ENCODE data around the gene YJEFN3.
A peak's percentile ranks its signal among the peaks of the same experiment; 100 is the strongest.

Gene YJEFN3

GRCh38 chr19:19515642-19516519 is 12.8 kb upstream of the YJEFN3 start, which contains the start of gene NDUFA13:
Gene NDUFA13, plus strand, starts transcription at chr19:19516225. Its CDS starts 14 bp downstream, at chr19:19516239.
- peak; percentile 86 for DNase-seq (ENCODE audit: low read depth, low spot score)
- peak within 1 kb of the TSS; percentile 96 for H3K4me3 ChIP-seq (ENCODE audit: low read length)

DNA sequence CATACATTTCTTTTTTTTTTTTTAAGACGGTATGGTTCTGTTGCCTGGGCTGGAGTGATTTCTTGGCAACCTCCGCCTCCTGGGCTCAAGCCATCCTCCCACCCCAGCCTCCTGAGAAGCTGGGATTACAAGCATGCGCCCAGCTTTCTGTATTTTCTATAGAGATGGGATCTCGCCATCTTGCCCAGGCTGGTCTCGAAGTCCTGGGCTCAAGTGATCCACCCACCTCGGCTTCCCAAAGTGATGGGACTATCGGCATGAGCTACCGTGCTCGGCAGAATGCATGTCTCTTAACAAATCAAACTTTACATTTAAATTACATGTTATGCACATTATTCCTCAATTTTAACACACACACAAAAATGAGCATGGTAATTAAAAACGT is 11.5 kb upstream of the YJEFN3 start:
- DNase-seq (ENCODE audit: low read depth, low spot score): no peak
- peak overlapping the region; percentile 96 for H3K4me3 ChIP-seq (ENCODE audit: low read length)

DNA sequence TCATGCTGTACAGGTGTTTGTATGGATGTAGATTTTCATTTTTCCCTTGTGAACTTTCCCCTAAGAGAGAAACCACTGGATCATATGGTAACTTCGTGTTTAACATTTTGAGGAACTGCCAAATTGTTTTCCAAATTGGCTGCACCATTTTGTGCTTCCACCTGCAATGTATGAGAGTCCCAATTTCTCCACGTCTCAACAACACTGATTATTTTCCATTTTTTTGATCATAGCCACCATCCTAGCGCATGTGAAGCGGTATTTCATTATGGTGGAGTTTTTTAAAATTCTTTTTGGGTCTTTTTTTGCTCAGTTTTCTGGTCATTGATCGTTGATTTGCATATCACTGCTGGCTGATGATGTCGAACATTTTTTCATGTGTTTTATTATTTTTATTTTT is 7.7 kb upstream of the YJEFN3 start:
- DNase-seq (ENCODE audit: low read depth, low spot score): no peak
- H3K4me3 ChIP-seq (ENCODE audit: low read length): no peak overlapping the region

GRCh38 chr19:19523177-19523576 is 5.5 kb upstream of the YJEFN3 start:
- no peak for DNase-seq (ENCODE audit: low read depth, low spot score)
- H3K4me3 ChIP-seq (ENCODE audit: low read length): no peak overlapping the region

- no peak for DNase-seq (ENCODE audit: low read depth, low spot score)
- no peak overlapping the region for H3K4me3 ChIP-seq (ENCODE audit: low read length)
These were observed 4.7 kb upstream of the YJEFN3 start for GRCh38 chr19:19524053-19524452.

- no peak for DNase-seq (ENCODE audit: low read depth, low spot score)
- no peak overlapping the region for H3K4me3 ChIP-seq (ENCODE audit: low read length)
These were observed 2.9 kb upstream of the YJEFN3 start for GRCh38 chr19:19525611-19526380.

DNA sequence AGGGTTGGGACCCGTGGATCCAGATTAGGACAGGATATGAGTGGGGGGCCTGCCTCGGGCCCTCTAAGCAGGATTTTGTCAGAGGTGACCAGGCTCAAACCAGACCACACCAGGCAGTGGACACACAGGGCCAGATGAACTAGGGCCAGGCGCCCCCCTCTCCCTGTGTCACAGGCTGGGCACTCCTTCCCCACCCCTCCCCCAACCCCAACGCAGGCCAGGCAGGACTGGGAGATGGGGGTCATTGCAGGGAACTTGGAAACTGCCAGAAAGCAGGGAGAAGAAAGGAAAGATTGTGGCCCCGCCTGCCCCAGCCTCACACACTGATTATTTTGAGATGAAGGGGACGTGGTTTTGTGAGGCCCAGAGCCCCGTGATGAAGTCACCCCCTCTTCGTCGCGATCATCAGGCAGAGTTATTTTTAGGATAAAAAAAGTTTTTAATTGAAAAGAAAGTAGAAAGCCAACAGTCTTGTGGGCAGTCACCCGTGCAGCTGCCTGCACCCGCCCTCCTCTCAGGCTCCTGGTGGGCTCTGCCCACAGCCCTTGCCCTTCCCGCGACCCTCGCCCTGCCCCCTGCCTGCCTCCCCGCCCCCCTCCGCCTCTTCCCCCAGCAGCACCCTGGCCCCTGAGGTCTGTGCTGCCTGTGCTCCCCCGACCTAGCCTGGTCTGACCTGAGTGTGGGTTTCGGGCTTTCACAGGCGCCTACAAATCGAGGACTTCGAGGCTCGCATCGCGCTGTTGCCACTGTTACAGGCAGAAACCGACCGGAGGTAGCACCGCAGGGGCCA is 1.9 kb upstream of the YJEFN3 start:
- DNase-seq (ENCODE audit: low read depth, low spot score): peak; percentile 28
- no peak overlapping the region for H3K4me3 ChIP-seq (ENCODE audit: low read length)

DNA sequence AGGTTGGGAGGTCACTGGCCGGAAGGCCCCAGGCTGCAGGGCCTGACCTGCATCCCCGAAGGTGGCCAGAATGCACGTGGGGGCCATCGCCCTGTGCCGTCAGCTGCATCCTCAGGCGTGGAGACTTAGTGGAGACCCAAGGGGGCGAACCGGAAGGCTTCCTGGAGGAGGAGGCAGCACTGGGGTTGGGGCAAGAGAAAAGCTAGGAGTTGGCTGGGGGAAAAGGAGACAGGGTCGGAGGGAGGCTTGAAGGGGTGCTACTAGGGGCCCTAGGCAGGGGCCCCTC is 1.4 kb upstream of the YJEFN3 start:
- no peak overlapping the region for H3K4me3 ChIP-seq (ENCODE audit: low read length)
- no peak for DNase-seq (ENCODE audit: low read depth, low spot score)

DNA sequence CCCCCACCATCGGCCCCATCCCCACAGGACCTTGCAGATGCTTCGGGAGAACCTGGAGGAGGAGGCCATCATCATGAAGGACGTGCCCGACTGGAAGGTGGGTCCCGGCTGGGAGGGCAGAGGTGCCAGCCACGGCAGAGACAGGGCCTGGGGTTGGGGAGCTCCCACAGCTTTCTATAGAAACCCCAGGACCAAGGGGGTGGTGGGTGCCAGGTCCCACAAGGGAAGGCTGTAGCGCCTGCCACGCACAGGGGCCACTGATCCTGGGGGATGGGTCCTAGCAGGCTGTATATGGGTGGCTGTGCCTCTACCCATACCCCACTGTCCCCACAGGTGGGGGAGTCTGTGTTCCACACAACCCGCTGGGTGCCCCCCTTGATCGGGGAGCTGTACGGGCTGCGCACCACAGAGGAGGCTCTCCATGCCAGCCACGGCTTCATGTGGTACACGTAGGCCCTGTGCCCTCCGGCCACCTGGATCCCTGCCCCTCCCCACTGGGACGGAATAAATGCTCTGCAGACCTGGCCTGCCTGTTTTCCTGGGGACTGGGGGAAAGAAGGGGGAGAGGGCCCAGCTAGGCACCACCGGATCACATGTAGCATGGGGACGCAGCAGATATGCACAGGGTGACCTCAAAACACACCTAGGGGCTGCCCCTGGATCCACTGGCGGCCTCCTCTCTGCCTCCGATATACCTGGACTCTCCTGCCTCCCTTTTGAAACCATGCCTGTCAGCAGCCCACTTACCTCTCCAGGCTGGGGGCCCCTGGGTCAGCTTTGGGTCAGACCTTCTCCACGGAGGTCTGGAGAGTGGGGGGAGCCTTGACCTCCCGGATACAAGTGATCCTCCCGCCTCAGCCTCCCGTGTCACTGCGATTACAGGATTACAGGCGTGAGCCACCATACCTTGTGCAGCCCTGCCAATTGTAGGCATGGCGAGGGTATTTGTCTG is 761 bp upstream of the YJEFN3 start:
- no peak for DNase-seq (ENCODE audit: low read depth, low spot score)

DNA sequence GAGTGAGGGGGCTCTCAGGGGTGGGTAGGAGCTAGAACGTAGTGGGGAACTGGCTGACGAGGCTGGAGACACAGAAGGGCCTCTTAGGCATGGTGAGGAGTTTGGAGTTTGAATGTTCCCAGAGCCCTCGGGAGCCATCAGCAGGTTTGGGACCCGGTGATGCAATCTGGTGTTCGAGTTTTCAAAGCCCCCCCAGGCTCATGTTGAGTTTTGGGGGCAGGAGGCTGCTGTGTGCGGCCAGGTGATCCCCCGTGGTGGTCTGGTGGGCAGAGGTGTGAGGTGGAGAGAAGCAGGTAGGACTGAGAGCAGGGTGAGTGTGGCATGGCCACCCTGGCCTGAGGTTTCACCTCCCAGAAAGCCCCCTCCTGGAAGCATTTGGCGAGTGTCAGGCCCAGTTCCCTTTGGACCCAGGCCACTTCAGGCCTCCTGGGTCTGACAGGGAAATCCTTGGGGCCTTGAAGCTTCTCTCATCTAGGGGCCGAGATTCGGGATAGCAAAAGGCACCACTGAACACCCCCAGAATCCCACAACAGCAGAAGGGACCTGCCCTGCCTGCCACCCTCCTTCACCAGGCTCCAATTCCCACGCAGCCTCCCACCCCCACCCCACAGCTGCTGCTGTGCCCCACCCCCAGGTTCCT is 1.2 kb downstream of the YJEFN3 start:
- no peak overlapping the region for H3K4me3 ChIP-seq (ENCODE audit: low read length)

More for the DNA sequence above, 761 bp upstream of the YJEFN3 start:
- no peak overlapping the region for H3K4me3 ChIP-seq (ENCODE audit: low read length)

DNA sequence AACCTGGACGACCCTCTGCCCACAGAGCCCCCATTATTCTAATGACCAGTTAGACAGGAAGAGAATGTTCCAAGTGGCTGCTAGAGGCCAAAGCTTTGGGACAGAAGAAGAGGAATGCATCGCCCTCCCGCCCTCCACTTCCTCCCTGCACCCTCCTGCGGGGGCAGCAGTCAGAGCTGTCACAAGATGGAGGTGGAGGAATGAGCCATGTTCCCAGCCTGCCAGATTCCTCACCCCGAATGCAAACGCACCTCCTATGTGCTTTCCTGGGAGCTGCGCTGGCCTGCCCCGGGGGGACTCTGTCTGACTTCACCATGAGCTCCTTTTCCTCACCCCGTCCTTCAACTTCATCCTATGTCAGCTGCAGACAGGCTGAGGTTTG is 1.7 kb downstream of the YJEFN3 start:
- H3K4me3 ChIP-seq (ENCODE audit: low read length): no peak overlapping the region
- DNase-seq (ENCODE audit: low read depth, low spot score): no peak

More for the DNA sequence above, 1.2 kb downstream of the YJEFN3 start:
- DNase-seq (ENCODE audit: low read depth, low spot score): no peak

GRCh38 chr19:19530889-19531288 is 2.2 kb downstream of the YJEFN3 start:
- no peak overlapping the region for H3K4me3 ChIP-seq (ENCODE audit: low read length)
- DNase-seq (ENCODE audit: low read depth, low spot score): no peak

GRCh38 chr19:19531951-19532805 is 3.5 kb downstream of the YJEFN3 start:
- peak; percentile 26 for DNase-seq (ENCODE audit: low read depth, low spot score)
- no peak overlapping the region for H3K4me3 ChIP-seq (ENCODE audit: low read length)

- no peak overlapping the region for H3K4me3 ChIP-seq (ENCODE audit: low read length)
- no peak for DNase-seq (ENCODE audit: low read depth, low spot score)
These were observed 4.3 kb downstream of the YJEFN3 start for GRCh38 chr19:19532806-19533701.

DNA sequence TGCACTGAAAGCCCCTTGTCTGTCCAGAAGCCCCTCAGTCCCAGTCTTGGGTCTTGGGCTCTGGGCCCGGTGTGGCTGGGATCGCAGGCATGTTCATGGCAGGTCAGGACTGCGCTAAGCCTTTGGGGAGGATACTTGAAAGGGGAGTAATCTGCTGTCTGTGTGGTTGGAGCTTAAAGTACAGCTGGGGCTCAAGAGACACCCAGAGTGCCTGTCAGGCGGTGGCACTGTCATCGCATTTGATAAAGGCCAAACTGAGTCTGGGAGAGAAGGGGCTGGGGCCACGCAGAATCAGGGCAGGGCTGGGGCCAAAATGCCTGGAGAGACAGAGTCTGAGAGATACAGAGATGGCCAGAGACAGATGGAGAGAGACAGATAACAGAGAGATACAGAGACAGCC is 5.1 kb downstream of the YJEFN3 start:
- no peak overlapping the region for H3K4me3 ChIP-seq (ENCODE audit: low read length)
- DNase-seq (ENCODE audit: low read depth, low spot score): no peak

GRCh38 chr19:19534556-19535265 is 6.0 kb downstream of the YJEFN3 start:
- H3K4me3 ChIP-seq (ENCODE audit: low read length): no peak overlapping the region
- DNase-seq (ENCODE audit: low read depth, low spot score): no peak
